ENCODE data around the gene NR1H2.

Gene NR1H2

GRCh38 chr19:50422397-50423278 lies 46.4 kb downstream of the NR1H2 start:
- no peak for DNase-seq (ENCODE audit: low spot score)

GRCh38 chr19:50423279-50424113 lies 47.2 kb downstream of the NR1H2 start:
- no peak for DNase-seq (ENCODE audit: low spot score)

DNA sequence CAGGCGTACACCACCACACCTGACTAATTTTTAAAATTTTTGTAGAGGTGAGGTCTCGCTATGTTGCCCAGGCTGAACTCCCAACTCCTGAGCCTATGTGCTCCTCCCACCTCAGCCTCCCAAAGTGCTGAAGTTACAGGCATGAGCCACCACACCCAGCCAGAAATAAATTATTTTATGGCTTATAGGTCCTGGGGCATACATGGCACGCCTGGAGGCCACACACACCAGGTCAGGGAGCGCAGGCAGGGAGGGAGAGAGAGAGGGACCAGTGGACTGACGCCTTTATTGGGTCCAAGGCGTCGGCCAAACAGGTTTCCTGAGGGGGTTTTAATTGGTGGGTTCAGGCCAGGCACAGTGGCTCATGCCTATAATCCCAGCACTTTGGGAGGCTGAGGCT lies 49.3 kb downstream of the NR1H2 start:
- DNase-seq (ENCODE audit: low spot score), result no peak

DNA sequence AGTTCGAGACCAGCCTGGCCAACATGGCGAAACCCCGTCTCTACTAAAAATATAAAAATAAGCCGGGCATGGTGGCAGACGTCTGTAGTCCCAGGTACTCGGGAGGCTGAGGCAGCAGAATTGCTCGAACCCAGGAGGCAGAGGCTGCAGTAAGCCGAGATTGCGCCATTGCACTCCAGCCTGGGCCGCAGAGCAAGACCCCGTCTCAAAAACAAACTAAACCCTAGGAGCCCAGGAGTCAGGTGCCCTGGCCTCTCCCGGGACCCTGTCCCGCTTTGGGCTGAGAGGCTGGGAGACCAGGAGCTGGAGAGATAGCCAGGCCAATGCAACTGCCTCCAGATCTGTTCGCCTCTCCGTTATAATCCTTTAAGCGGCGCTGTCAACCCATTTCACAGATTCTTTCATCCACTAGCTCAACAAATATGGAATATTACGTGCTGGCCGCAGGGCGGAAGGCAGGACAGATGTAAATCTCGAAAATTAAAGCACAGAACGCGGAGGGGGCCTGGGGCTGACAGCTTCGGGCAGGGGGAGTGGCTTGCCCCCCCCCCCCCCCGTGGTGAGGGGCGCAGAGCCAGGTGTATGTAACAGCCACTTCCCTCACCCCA lies 51.2 kb downstream of the NR1H2 start:
- DNase-seq (ENCODE audit: low spot score), result no peak

DNA sequence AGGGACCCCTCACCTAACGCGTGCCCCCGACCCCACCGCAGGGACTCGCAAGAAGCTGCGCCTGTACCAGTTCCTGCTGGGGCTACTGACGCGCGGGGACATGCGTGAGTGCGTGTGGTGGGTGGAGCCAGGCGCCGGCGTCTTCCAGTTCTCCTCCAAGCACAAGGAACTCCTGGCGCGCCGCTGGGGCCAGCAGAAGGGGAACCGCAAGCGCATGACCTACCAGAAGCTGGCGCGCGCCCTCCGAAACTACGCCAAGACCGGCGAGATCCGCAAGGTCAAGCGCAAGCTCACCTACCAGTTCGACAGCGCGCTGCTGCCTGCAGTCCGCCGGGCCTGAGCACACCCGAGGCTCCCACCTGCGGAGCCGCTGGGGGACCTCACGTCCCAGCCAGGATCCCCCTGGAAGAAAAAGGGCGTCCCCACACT lies 51.8 kb downstream of the NR1H2 start:
- no peak for DNase-seq (ENCODE audit: low spot score)

DNA sequence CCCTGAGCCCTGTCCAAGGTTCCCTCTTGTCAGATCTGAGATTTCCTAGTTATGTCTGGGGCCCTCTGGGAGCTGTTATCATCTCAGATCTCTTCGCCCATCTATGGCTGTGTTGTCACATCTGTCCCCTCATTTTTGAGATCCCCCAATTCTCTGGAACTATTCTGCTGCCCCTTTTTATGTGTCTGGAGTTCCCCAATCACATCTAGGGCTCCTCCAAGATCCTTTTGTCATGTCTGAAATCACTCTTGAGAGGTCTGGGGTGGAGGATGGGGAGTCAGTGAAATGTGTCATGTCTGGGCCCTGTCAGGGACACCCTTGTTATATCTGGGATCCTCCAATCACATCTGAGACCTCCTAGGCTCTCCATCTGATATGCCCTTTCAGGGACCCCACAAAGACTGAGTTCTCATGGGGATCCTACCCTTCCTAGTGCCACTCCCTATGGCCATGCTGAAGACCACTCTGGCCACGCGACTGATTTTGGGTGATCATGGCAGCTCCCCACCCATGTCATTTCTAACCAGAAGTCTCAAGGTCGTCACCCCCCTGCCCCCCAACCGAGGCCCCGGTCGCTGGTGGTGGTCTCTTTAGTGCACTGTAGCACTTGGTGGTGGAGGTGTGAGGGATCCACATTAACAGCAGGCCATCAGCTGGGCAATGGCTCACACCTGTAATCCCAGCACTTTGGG lies 52.7 kb downstream of the NR1H2 start:
- DNase-seq (ENCODE audit: low spot score), result no peak

GRCh38 chr19:50430888-50431342 lies 54.7 kb downstream of the NR1H2 start:
- DNase-seq (ENCODE audit: low spot score), result no peak

- DNase-seq (ENCODE audit: low spot score), result peak; percentile 92
Measured at GRCh38 chr19:50431343-50432220, 55.3 kb downstream of the NR1H2 start.

- DNase-seq (ENCODE audit: low spot score), result peak; percentile 60
Measured at GRCh38 chr19:50432221-50433028, 56.2 kb downstream of the NR1H2 start, which contains the start of gene MYBPC2. MYBPC2 (plus strand) TSS chr19:50432892; CDS start chr19:50432954, 62 bp downstream.

All from iPS-NIHi11 (cell line).